Measurements from ENCODE around the gene GPX8. TPM values are rescaled to one million over a fixed set of nuclear protein-coding genes. Genes with fewer than 3 reads are reported as not detected.

Gene GPX8
- total and polyA plus RNA-seq, 9 of the 15 experiments (the other 6 are each of a cell fraction or from before 2014, with no cell fraction given) = 0.62 to 1.8 (median 1.2) TPM

MicroRNA genes within 50 kb of the gene (microRNA counts, 767-probe panel; counts per million panel counts)
- microRNA hsa-miR-449a (not detected), microRNA hsa-miR-449b-5p (not detected), microRNA hsa-miR-449c-5p (not detected)

Small RNAs within 50 kb of the gene (microRNA-seq; reads per million reads assigned to microRNA genes)
- 7.3 reads per million, percentile 52 among the genes with 10 or more reads in this experiment for gene MIR449A (ENCODE audit: borderline microRNAs expressed)
- gene MIR449B (ENCODE audit: borderline microRNAs expressed) = not detected
- 0.73 reads per million for gene MIR449C (ENCODE audit: borderline microRNAs expressed)

Small RNAs within 50 kb of the gene (small RNA-seq; reads per million reads assigned to genes)
- 0.62 reads per million, percentile 35 among the genes with 10 or more reads in this experiment for gene MIR449A
- not detected for gene MIR449B
- 1.5 reads per million, percentile 74 among the genes with 10 or more reads in this experiment for gene MIR449C

Other genes starting within 250 kb of the GPX8 start
Only the 7 nearest of the 8 such genes appear.
- not detected in 2 replicates for gene GZMK, start 135.9 kb upstream of the GPX8 start, total RNA-seq (2014; rRNA removed)
- not detected in 2 replicates for gene GZMK, start 135.9 kb upstream of the GPX8 start, total RNA-seq (2014; rRNA removed; fragmentation: Illumina TruSeq; extraction: Trizol)
- gene GZMK, start 135.9 kb upstream of the GPX8 start, total RNA-seq (2015; rRNA removed; fragmentation: Illumina TruSeq; extraction: Trizol) = not detected in 2 replicates
- not detected in 2 replicates for gene GZMK, start 135.9 kb upstream of the GPX8 start, total RNA-seq (2021)
- gene GZMK, start 135.9 kb upstream of the GPX8 start, polyA plus RNA-seq (2011; rRNA removed) = not detected in 2 replicates
- not detected in 2 replicates for gene GZMK, start 135.9 kb upstream of the GPX8 start, polyA plus RNA-seq (2014; fragmentation: Illumina TruSeq; extraction: Trizol)
- not detected for gene GZMK, start 135.9 kb upstream of the GPX8 start, polyA plus RNA-seq (2014; fragmentation: Nextera tagmentation; extraction: Ambion mirVana)
- gene GZMK, start 135.9 kb upstream of the GPX8 start, polyA plus RNA-seq (2014; rRNA removed) = not detected in 2 replicates
- not detected in 2 replicates for gene GZMA, start 57.5 kb upstream of the GPX8 start, total RNA-seq (2014; rRNA removed)
- gene GZMA, start 57.5 kb upstream of the GPX8 start, total RNA-seq (2014; rRNA removed; fragmentation: Illumina TruSeq; extraction: Trizol) = not detected in 2 replicates
- not detected in 2 replicates for gene GZMA, start 57.5 kb upstream of the GPX8 start, total RNA-seq (2015; rRNA removed; fragmentation: Illumina TruSeq; extraction: Trizol)
- gene GZMA, start 57.5 kb upstream of the GPX8 start, total RNA-seq (2021) = not detected in 2 replicates
- gene GZMA, start 57.5 kb upstream of the GPX8 start, polyA plus RNA-seq (2011; rRNA removed) = not detected in 2 replicates
- gene GZMA, start 57.5 kb upstream of the GPX8 start, polyA plus RNA-seq (2014; fragmentation: Illumina TruSeq; extraction: Trizol) = not detected in 2 replicates
- not detected for gene GZMA, start 57.5 kb upstream of the GPX8 start, polyA plus RNA-seq (2014; fragmentation: Nextera tagmentation; extraction: Ambion mirVana)
- not detected in 2 replicates for gene GZMA, start 57.5 kb upstream of the GPX8 start, polyA plus RNA-seq (2014; rRNA removed)
- not detected in 2 replicates for gene CDC20B, start 13.0 kb downstream of the GPX8 start, total RNA-seq (2014; rRNA removed)
- gene CDC20B, start 13.0 kb downstream of the GPX8 start, total RNA-seq (2014; rRNA removed; fragmentation: Illumina TruSeq; extraction: Trizol) = not detected in 2 replicates
- gene CDC20B, start 13.0 kb downstream of the GPX8 start, total RNA-seq (2015; rRNA removed; fragmentation: Illumina TruSeq; extraction: Trizol) = not detected in 2 replicates
- not detected in 2 replicates for gene CDC20B, start 13.0 kb downstream of the GPX8 start, total RNA-seq (2021)
- gene CDC20B, start 13.0 kb downstream of the GPX8 start, polyA plus RNA-seq (2011; rRNA removed) = not detected in 2 replicates
- gene CDC20B, start 13.0 kb downstream of the GPX8 start, polyA plus RNA-seq (2014; fragmentation: Illumina TruSeq; extraction: Trizol) = not detected in 2 replicates
- gene CDC20B, start 13.0 kb downstream of the GPX8 start, polyA plus RNA-seq (2014; fragmentation: Nextera tagmentation; extraction: Ambion mirVana) = under 1 TPM in 1 of 2 experiments, not detected in 1; 0.04 TPM
- gene CDC20B, start 13.0 kb downstream of the GPX8 start, polyA plus RNA-seq (2014; rRNA removed) = not detected in 2 replicates
- 0.98 and 1.5 TPM in 2 replicates for gene MCIDAS, start 67.1 kb downstream of the GPX8 start, total RNA-seq (2014; rRNA removed)
- 0.26 and 0.36 TPM in 2 replicates for gene MCIDAS, start 67.1 kb downstream of the GPX8 start, total RNA-seq (2014; rRNA removed; fragmentation: Illumina TruSeq; extraction: Trizol)
- gene MCIDAS, start 67.1 kb downstream of the GPX8 start, total RNA-seq (2015; rRNA removed; fragmentation: Illumina TruSeq; extraction: Trizol) = 0.53 and 0.69 TPM in 2 replicates
- 0.94 and 1.2 TPM in 2 replicates for gene MCIDAS, start 67.1 kb downstream of the GPX8 start, total RNA-seq (2021)
- gene MCIDAS, start 67.1 kb downstream of the GPX8 start, polyA plus RNA-seq (2011; rRNA removed) = 0.41 and 0.86 TPM in 2 replicates
- 0.55 and 0.62 TPM in 2 replicates for gene MCIDAS, start 67.1 kb downstream of the GPX8 start, polyA plus RNA-seq (2014; fragmentation: Illumina TruSeq; extraction: Trizol)
- gene MCIDAS, start 67.1 kb downstream of the GPX8 start, polyA plus RNA-seq (2014; fragmentation: Nextera tagmentation; extraction: Ambion mirVana) = under 1 TPM; 0.07 to 0.17 TPM
- gene MCIDAS, start 67.1 kb downstream of the GPX8 start, polyA plus RNA-seq (2014; rRNA removed) = 1.0 and 2.1 TPM in 2 replicates
- 1.6 and 1.8 TPM in 2 replicates for gene CCNO, start 73.4 kb downstream of the GPX8 start, total RNA-seq (2014; rRNA removed)
- gene CCNO, start 73.4 kb downstream of the GPX8 start, total RNA-seq (2014; rRNA removed; fragmentation: Illumina TruSeq; extraction: Trizol) = 0.16 and 0.29 TPM in 2 replicates
- gene CCNO, start 73.4 kb downstream of the GPX8 start, total RNA-seq (2015; rRNA removed; fragmentation: Illumina TruSeq; extraction: Trizol) = 0.43 and 0.45 TPM in 2 replicates
- gene CCNO, start 73.4 kb downstream of the GPX8 start, total RNA-seq (2021) = 3.1 and 3.2 TPM in 2 replicates
- gene CCNO, start 73.4 kb downstream of the GPX8 start, polyA plus RNA-seq (2011; rRNA removed) = 0.28 and 0.84 TPM in 2 replicates
- 0.25 and 0.64 TPM in 2 replicates for gene CCNO, start 73.4 kb downstream of the GPX8 start, polyA plus RNA-seq (2014; fragmentation: Illumina TruSeq; extraction: Trizol)
- under 1 TPM; 0.08 to 0.13 TPM for gene CCNO, start 73.4 kb downstream of the GPX8 start, polyA plus RNA-seq (2014; fragmentation: Nextera tagmentation; extraction: Ambion mirVana)
- 1.9 TPM in 2 replicates for gene CCNO, start 73.4 kb downstream of the GPX8 start, polyA plus RNA-seq (2014; rRNA removed)
- 25.0 and 25.6 TPM in 2 replicates for gene DHX29, start 147.5 kb downstream of the GPX8 start, total RNA-seq (2014; rRNA removed)
- 37.0 and 45.6 TPM in 2 replicates for gene DHX29, start 147.5 kb downstream of the GPX8 start, total RNA-seq (2014; rRNA removed; fragmentation: Illumina TruSeq; extraction: Trizol)
- gene DHX29, start 147.5 kb downstream of the GPX8 start, total RNA-seq (2015; rRNA removed; fragmentation: Illumina TruSeq; extraction: Trizol) = 36.7 and 42.1 TPM in 2 replicates
- 25.2 and 26.9 TPM in 2 replicates for gene DHX29, start 147.5 kb downstream of the GPX8 start, total RNA-seq (2021)
- 6.3 and 8.5 TPM in 2 replicates for gene DHX29, start 147.5 kb downstream of the GPX8 start, polyA plus RNA-seq (2011; rRNA removed)
- gene DHX29, start 147.5 kb downstream of the GPX8 start, polyA plus RNA-seq (2014; fragmentation: Illumina TruSeq; extraction: Trizol) = 28.4 and 31.0 TPM in 2 replicates
- 10 to 100 TPM in 1 of 2 experiments, 1 to 10 TPM in 1; 7.5 to 12.6 TPM for gene DHX29, start 147.5 kb downstream of the GPX8 start, polyA plus RNA-seq (2014; fragmentation: Nextera tagmentation; extraction: Ambion mirVana)
- 14.0 and 20.6 TPM in 2 replicates for gene DHX29, start 147.5 kb downstream of the GPX8 start, polyA plus RNA-seq (2014; rRNA removed)
- gene MTREX, start 147.8 kb downstream of the GPX8 start, total RNA-seq (2014; rRNA removed) = 113 and 193 TPM in 2 replicates
- gene MTREX, start 147.8 kb downstream of the GPX8 start, total RNA-seq (2014; rRNA removed; fragmentation: Illumina TruSeq; extraction: Trizol) = 177 and 192 TPM in 2 replicates
- gene MTREX, start 147.8 kb downstream of the GPX8 start, total RNA-seq (2015; rRNA removed; fragmentation: Illumina TruSeq; extraction: Trizol) = 167 and 193 TPM in 2 replicates
- gene MTREX, start 147.8 kb downstream of the GPX8 start, total RNA-seq (2021) = 152 and 153 TPM in 2 replicates
- 72.4 and 116 TPM in 2 replicates for gene MTREX, start 147.8 kb downstream of the GPX8 start, polyA plus RNA-seq (2011; rRNA removed)
- 125 and 129 TPM in 2 replicates for gene MTREX, start 147.8 kb downstream of the GPX8 start, polyA plus RNA-seq (2014; fragmentation: Illumina TruSeq; extraction: Trizol)
- gene MTREX, start 147.8 kb downstream of the GPX8 start, polyA plus RNA-seq (2014; fragmentation: Nextera tagmentation; extraction: Ambion mirVana) = 100 to 1,000 TPM in 1 of 2 experiments, 10 to 100 TPM in 1; 52.9 to 101 TPM
- gene MTREX, start 147.8 kb downstream of the GPX8 start, polyA plus RNA-seq (2014; rRNA removed) = 114 and 150 TPM in 2 replicates